ENCODE data around the gene HDAC11. TPM values are rescaled to one million over a fixed set of nuclear protein-coding genes. Genes with fewer than 3 reads are reported as not detected.
"Not testable (repeated sequence)": the region's sequence is repeated elsewhere in the genome, so short reads cannot be mapped to it uniquely, and the experiment has no call there.

HDAC11 gene
- total and polyA plus RNA-seq, 10 donors, result 2.5 to 11.2 (median 6.3) TPM

DNA sequence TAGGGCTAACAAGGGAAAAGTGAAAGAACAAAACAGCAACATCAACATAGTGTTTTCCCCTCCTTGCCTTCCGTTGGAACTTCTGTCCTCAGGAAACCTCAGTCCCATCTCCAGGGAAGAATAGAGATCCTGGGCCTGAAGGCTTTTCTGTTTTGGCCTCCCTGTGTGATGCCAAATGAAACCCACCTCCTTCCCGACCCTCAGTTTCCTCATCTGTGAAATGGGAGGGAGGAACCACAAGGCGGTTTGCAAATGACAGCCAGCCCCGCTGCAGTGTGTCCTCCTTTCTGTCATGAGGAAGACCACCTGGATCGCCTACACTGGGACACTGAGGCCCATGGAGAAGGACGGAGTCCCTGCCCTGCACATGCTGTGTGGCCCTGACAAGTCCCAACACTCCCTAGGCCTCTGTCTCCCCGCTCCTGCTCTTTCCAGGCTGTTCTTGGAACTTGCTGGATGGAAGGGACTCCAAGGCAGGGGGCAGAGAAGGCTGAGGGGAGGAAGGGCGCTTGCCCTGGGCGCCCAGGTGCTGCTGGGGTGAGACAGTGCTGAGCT, 40.3 kb downstream of the HDAC11 start:
- WGBS, 5 donors, result 84 to 92% (median 88%) methylated on average over 7 to 9 of the region's 9 CpGs
- Histone ChIP-seq H3K9me3 (peaks cover 0 to 5% (median 0%) of the 10 kb centered on the region in 8 donors), H3K27me3 (replicated peaks in 1 of 7) (no peaks in the 10 kb centered on the region), H3K4me1 (peaks cover 0 to 26% (median 10%) of the 10 kb centered on the region in 6 donors), H3K4me3 (no peak overlapping the region), H3K27ac (no peak overlapping the region), H3K36me3 (no peaks in the 10 kb centered on the region)
- DNase-seq, result peak; percentile 30
- intact Hi-C loops (cut with DNase I; ENCODE audit: low total_unique reads), result no loop called here
- TF ChIP-seq POLR2AphosphoS5 (IDR thresholded peaks at IDR 0.05) (no peak), POLR2A (IDR thresholded peaks at IDR 0.05) (no peak)
- TF ChIP-seq, protein P1, sequence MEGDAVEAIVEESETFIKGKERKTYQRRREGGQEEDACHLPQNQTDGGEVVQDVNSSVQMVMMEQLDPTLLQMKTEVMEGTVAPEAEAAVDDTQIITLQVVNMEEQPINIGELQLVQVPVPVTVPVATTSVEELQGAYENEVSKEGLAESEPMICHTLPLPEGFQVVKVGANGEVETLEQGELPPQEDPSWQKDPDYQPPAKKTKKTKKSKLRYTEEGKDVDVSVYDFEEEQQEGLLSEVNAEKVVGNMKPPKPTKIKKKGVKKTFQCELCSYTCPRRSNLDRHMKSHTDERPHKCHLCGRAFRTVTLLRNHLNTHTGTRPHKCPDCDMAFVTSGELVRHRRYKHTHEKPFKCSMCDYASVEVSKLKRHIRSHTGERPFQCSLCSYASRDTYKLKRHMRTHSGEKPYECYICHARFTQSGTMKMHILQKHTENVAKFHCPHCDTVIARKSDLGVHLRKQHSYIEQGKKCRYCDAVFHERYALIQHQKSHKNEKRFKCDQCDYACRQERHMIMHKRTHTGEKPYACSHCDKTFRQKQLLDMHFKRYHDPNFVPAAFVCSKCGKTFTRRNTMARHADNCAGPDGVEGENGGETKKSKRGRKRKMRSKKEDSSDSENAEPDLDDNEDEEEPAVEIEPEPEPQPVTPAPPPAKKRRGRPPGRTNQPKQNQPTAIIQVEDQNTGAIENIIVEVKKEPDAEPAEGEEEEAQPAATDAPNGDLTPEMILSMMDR (IDR thresholded peaks at IDR 0.05 in 8 of 11, conservative IDR thresholded peaks at IDR 0.05 in 3 of 11), result no peak

DNA sequence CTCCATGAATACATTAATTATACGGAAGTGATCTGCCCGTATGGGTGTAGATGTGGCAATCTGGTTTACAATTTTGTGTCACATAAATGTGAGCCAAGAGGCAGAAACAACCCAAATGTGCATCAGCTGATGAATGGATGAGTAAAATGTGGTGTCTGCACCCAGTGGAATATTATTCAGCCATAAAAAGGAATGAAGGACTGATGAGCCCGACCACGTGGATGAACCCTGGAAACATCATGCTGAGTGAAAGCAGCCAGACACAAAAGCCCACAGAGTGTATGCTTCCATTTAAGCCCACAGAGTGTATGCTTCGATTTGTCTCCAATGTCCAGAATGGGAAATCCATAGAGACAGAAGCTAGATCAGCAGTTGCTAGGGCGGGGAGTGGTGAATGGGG, 41.2 kb downstream of the HDAC11 start:
- intact Hi-C loops (cut with DNase I; ENCODE audit: low total_unique reads), result no loop called here
- Histone ChIP-seq H3K4me3 (no peak overlapping the region), H3K27ac (no peak overlapping the region), H3K27me3 (replicated peaks in 1 of 7) (no peaks in the 10 kb centered on the region), H3K4me1 (peaks cover 0 to 26% (median 11%) of the 10 kb centered on the region in 6 donors), H3K36me3 (no peaks in the 10 kb centered on the region), H3K9me3 (peaks cover 0 to 5% (median 0%) of the 10 kb centered on the region in 8 donors)
- 57 to 85% (median 62%) methylated on average over 6 of the region's 6 CpGs for WGBS, 5 donors
- no peak for TF ChIP-seq POLR2AphosphoS5 (IDR thresholded peaks at IDR 0.05)
- no peak for TF ChIP-seq POLR2A (IDR thresholded peaks at IDR 0.05)
- TF ChIP-seq, protein P1 (IDR thresholded peaks at IDR 0.05 in 8 of 11, conservative IDR thresholded peaks at IDR 0.05 in 3 of 11), result no peak
- no peak for DNase-seq

DNA sequence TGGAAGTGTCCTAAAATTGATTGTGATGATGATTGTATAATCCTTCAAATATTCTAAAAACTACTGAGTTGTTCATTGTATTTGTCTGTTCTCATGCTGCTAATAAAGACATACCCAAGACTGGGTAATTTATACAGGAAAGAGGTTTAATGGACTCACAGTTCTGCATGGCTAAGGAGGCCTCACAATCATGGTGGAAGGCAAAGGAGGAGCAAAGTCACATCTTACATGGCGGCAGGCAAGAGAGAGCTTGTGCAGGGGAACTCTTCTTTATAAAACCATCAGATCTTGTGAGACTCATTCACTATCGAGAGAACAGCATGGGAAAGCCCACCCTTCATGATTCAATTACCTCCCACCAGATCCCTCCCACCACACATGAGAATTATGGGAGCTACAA, 41.6 kb downstream of the HDAC11 start:
- H3K4me3 ChIP-seq; H3K9me3 ChIP-seq; H3K27me3 ChIP-seq (replicated peaks in 1 of 7); intact Hi-C loops (cut with DNase I; ENCODE audit: low total_unique reads); H3K36me3 ChIP-seq; H3K27ac ChIP-seq; DNase-seq: not testable (repeated sequence)
- 90 to 98% (median 92%) methylated on average over 2 of the region's 2 CpGs for WGBS, 5 donors
- H3K4me1 ChIP-seq, result peaks cover 0 to 26% (median 12%) of the 10 kb centered on the region in 6 donors

DNA sequence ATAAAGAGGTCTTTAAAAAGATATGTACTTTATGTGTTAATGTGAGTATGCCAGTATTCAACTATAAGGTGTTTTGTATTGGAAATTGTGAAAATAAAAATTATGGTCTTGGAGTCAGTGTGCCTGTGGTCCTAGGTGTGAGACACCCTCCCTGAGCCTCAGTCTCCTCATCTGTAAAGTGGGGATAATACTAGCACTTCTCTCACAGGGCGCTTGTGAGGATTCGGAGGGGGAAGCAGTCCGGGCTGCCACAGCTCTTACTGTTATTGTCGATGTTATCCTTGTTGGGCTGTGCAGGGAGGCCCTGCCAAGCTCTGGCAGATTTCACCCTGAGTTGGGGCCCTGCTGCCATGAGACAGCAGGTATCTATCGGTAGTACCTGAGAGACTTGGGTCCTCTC, 42.1 kb downstream of the HDAC11 start:
- Histone ChIP-seq H3K36me3 (no peaks in the 10 kb centered on the region), H3K9me3 (peaks cover 0 to 5% (median 0%) of the 10 kb centered on the region in 8 donors), H3K4me1 (peaks cover 0 to 22% (median 12%) of the 10 kb centered on the region in 6 donors), H3K4me3 (no peak overlapping the region), H3K27ac (no peak overlapping the region), H3K27me3 (replicated peaks in 1 of 7) (no peaks in the 10 kb centered on the region)
- DNase-seq, result no peak
- TF ChIP-seq, protein P1 (IDR thresholded peaks at IDR 0.05 in 8 of 11, conservative IDR thresholded peaks at IDR 0.05 in 3 of 11), result no peak
- 94 to 99% (median 95%) methylated on average over 5 of the region's 5 CpGs for WGBS, 5 donors
- intact Hi-C loops (cut with DNase I; ENCODE audit: low total_unique reads), result no loop called here
